GM21619 (cell line): Measurements from ENCODE around the gene MRPL9.
"Not testable (repeated sequence)": the region's sequence is repeated elsewhere in the genome, so short reads cannot be mapped to it uniquely, and the experiment has no call there.

Experiments
- ATAC-seq: cut with Tn5 transposase; IDR thresholded peaks from one replicate; pipeline ENCODE4 v1.9.1; 2021; ENCODE audit not compliant: unreplicated experiment

MRPL9 gene

DNA sequence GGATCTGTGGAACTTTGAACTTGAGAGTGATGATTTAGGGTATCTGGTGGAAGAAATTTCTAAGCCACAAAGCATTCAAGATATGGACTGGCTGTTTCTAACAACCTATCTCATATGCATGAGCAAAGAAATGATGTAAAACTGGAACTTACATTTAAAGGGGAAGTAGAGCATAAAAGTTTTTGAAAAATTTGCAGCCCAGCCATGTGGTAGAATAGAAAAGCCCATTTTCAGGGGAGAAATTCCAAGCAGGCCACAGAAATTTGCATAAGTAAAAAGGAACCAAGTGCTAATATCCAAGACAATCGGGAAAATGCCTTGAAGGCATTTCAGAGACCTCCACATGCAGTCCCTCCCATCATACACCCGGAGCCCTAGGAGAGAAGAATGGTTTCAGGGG is 26.3 kb downstream of the MRPL9 start:
- no peak for ATAC-seq

DNA sequence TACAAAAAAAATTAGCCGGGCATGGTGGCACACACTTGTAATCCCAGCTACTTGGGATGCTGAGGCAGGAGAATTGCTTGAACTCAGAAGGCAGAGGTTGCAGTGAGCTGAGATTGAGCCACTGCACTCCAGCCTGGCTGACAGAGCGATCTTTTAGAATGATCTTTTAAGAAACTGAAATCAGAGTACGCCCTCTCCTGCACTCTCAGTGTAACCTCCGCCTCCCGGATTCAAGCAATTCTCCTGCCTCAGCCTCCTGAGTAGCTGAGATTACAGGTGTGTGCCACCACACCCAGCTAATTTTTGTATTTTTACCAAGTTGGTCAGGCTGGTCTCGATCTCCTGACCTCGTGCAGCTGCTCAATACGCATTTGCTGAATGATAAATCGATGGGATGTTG is 29.3 kb downstream of the MRPL9 start:
- ATAC-seq = not testable (repeated sequence)

DNA sequence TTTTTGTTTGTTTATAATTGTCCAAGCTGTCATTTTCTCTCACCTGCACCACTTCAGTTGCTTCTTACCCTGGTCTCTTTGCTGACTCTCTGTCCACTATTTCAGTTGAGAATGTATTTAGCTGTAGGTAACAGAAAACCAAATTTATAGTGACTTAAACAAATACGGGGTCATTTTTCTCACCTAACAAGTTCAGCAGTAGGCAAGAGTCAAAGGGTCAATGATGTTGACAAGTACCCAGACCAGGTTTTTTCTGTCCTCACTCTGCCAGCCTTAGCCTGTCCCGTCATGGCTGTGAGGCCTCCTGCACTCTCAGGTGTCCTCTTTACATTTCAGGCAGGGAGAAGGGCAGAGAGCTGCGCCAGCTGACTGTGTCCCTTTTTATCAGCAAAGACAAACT is 30.2 kb downstream of the MRPL9 start:
- ATAC-seq = no peak

GRCh38 chr1:151729966-151730291 is 33.4 kb downstream of the MRPL9 start:
- ATAC-seq = no peak

DNA sequence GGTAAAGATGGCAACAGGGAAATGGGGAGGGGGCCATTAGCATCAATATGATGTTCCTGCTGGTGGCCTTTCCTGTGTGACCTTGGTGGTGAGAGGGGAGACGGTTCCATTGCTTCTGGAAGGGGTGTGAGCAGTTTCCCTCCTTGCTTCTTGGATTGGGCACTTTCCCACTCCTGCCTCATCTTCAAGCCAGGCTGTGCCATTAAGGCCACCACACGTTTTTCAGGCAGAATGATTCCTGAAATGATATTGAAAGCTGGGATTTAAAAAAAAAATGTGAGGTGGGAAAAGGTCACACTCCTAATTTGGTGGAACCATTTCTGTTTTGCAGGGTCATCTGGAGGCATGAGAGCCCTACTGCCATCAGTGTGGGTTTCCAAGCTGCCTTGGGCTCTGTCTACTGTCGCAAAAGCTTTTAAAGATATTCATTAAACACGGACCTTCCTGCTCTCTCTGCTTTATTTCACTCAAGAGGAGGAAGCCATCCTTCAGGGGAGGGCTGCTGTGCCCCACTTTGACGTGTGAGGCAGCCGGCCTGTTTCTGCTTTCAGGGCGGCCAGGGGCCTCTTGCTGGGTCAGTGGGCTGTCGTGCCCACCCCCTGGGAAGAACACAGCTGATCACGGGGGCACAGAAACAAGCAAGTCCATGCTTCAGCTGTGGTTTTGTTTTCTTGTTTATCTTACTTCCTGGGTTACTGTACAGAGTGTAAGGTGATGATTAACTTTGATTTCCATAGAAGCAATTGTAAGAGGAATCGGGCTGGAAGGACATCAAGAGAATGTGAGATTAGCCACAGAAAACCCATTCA is 33.9 kb downstream of the MRPL9 start:
- ATAC-seq = no peak

GRCh38 chr1:151728151-151729054 is 34.9 kb downstream of the MRPL9 start:
- no peak for ATAC-seq

GRCh38 chr1:151723726-151724370 is 39.4 kb downstream of the MRPL9 start:
- ATAC-seq = no peak

DNA sequence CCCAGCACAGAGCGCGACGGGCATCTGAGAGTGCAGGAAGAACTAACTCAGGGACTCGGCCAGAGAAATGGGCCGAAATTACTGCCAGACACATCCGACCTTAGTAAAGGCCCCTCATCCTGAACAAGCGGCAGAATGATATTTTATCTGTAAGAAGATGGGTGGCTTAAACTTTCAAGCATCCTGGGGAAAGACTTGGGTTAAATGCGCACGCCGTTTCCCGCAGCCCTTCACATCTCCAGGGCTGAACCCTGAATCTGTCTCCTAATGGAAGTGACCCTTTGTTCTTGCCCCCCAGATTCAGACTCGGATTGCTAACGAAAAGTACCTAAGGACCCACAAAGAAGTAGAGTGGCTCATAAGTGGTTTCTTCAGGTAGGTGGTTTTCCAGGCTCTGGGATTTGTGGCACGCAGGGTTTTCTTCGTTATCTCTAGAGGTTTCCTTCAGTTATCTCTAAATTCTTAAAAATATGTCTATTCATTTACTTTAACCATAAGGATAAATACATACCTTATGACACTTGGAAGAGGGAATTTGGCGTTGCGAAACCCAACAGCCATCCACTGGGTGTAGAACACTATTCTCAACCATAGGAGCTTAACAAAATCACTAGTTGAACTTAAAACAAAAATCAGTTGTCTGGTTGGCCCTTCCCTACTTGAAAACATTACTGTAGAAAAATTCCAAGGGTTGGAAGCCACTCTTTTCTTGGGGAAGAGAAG is 41.3 kb downstream of the MRPL9 start:
- no peak for ATAC-seq

DNA sequence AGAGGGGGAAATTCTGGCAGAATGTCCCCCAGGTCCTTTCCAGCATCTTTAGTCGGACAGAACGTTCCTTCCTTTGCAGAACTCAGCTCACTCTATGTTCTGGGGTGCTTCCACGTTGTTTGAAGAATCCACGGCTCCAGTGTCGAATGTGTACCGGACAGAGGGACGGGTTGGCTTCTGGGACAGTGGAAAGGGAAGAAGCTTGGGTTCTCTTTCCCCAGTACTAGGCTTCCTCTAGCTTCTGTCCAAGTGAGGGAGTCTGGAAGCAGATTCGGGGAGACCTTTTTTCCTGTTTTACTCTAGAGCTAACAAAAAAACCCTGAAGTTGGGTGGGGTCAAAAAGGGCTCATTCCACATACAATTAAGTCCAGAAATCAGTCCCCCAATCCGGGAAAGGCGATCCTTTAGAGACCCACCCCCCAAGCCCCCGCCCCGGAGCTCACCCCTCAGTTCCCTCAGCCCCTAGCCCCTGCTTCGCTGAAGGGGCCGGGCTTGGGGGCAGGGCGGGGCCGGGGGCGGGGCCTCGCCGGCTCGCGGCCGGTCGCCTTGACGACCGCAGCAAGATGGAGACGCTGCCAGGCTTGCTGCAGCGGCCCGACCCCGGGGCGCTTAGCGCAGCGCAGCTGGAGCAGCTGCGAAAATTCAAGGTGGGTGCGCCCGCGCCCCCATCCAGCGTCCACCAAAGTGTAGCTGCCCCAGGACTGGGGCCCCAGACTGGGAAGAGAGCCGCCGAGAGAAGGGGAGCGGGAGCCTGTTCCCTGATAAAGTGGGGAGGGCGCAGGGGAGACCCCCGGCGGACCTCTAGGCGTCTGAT is 42.1 kb downstream of the MRPL9 start, which contains the start of gene RIIAD1:
RIIAD1 (plus strand) TSS at position 549 of the 814 bp plus-strand sequence; CDS start at position 564, 15 bp downstream.
- no peak for ATAC-seq

- no peak for ATAC-seq
These were observed 42.7 kb downstream of the MRPL9 start for GRCh38 chr1:151720554-151720953.

- ATAC-seq = no peak
These were observed 43.2 kb downstream of the MRPL9 start for GRCh38 chr1:151720125-151720524.

- ATAC-seq = no peak
These were observed 44.6 kb downstream of the MRPL9 start for GRCh38 chr1:151718666-151719065.

DNA sequence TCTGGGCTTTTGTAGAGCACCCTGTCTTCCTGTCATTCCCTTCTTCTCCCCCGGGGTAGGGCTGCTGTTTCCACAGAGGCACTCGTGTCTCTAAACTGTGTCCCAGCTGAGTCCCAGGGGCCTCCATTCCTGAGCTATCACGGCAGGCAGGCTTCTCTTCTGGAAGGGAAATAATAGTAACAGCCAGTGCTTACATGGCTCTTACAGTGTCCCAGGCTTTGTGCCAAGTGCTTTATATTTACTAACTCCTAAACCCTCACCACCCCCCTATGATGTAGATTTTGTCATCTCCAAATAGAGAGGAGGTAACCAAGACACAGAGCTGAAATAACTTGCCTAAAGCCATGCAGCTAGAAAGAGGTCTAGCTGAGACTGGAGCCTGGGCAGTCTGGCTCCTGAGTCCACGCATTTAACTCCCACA is 45.3 kb downstream of the MRPL9 start:
- ATAC-seq = no peak

- ATAC-seq = no peak
These were observed 46.3 kb downstream of the MRPL9 start, which contains the start of gene CELF3 for GRCh38 chr1:151716771-151717631. Gene CELF3 (minus strand): TSS chr1:151716803. CDS start chr1:151716020, 783 bp downstream.

- ATAC-seq = no peak
These were observed 46.9 kb downstream of the MRPL9 start for GRCh38 chr1:151716405-151716762.

- ATAC-seq = no peak
These were observed 47.4 kb downstream of the MRPL9 start for GRCh38 chr1:151715726-151716404.

- no peak for ATAC-seq
These were observed 48.2 kb downstream of the MRPL9 start for GRCh38 chr1:151714820-151715725.
